ENCODE data around the gene NEXN. TPM values are rescaled to one million over a fixed set of nuclear protein-coding genes. Genes with fewer than 3 reads are reported as not detected.

The NEXN gene
- total and polyA plus RNA-seq, 4 donors: 0.51 to 2.4 (median 1.7) TPM

DNA sequence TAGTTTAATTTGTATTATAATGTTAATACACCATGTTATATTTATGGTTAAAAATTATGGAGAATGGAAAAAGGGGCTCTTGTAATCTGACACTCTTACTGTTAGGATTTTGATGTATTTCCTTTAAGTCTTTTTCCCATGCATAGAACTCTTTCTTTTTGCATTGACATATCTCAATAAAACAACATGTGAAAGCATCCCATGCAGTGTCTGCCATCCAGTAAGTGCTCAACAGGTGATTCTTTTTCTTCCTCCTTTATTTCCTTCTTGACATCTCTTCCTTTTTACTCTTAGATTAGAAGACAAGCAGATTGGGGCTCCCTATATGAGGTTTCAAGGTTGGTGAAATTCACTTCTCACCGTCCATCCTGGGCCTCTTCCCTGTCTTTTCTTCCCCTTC lies 2.8 kb downstream of the NEXN start:
- H3K27ac ChIP-seq (ENCODE audit: low read depth in 1 of 2, low read length in 2 of 2): no peak overlapping the region
- no peaks in the 10 kb centered on the region for H3K27me3 ChIP-seq (ENCODE audit: control insufficient read depth in 4 of 4, insufficient read depth in 4 of 4, low read length in 3 of 4)
- no peaks in the 10 kb centered on the region for H3K9me3 ChIP-seq (ENCODE audit: control insufficient read depth in 4 of 4, low read length in 3 of 4)
- TF ChIP-seq HNF4A (conservative IDR thresholded peaks at IDR 0.05): no peak
- TF ChIP-seq, protein P1, sequence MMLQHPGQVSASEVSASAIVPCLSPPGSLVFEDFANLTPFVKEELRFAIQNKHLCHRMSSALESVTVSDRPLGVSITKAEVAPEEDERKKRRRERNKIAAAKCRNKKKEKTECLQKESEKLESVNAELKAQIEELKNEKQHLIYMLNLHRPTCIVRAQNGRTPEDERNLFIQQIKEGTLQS (IDR thresholded peaks at IDR 0.05): no peak
- no peak for TF ChIP-seq FOXA2 (IDR thresholded peaks at IDR 0.05)
- TF ChIP-seq YY1 (IDR thresholded peaks at IDR 0.05): no peak
- TF ChIP-seq, protein P2, sequence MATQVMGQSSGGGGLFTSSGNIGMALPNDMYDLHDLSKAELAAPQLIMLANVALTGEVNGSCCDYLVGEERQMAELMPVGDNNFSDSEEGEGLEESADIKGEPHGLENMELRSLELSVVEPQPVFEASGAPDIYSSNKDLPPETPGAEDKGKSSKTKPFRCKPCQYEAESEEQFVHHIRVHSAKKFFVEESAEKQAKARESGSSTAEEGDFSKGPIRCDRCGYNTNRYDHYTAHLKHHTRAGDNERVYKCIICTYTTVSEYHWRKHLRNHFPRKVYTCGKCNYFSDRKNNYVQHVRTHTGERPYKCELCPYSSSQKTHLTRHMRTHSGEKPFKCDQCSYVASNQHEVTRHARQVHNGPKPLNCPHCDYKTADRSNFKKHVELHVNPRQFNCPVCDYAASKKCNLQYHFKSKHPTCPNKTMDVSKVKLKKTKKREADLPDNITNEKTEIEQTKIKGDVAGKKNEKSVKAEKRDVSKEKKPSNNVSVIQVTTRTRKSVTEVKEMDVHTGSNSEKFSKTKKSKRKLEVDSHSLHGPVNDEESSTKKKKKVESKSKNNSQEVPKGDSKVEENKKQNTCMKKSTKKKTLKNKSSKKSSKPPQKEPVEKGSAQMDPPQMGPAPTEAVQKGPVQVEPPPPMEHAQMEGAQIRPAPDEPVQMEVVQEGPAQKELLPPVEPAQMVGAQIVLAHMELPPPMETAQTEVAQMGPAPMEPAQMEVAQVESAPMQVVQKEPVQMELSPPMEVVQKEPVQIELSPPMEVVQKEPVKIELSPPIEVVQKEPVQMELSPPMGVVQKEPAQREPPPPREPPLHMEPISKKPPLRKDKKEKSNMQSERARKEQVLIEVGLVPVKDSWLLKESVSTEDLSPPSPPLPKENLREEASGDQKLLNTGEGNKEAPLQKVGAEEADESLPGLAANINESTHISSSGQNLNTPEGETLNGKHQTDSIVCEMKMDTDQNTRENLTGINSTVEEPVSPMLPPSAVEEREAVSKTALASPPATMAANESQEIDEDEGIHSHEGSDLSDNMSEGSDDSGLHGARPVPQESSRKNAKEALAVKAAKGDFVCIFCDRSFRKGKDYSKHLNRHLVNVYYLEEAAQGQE (IDR thresholded peaks at IDR 0.05): no peak
- no peak for TF ChIP-seq SP1 (IDR thresholded peaks at IDR 0.05)
- TF ChIP-seq RAD21 (IDR thresholded peaks at IDR 0.05): no peak
- TF ChIP-seq GABPA (IDR thresholded peaks at IDR 0.05 in 1 of 2, conservative IDR thresholded peaks at IDR 0.05 in 1 of 2): no peak
- no peak for TF ChIP-seq FOXA1 (IDR thresholded peaks at IDR 0.05)
- no peak for TF ChIP-seq HNF4G (IDR thresholded peaks at IDR 0.05)
- no peak for TF ChIP-seq RXRA (IDR thresholded peaks at IDR 0.05)
- TF ChIP-seq EGR1 (IDR thresholded peaks at IDR 0.05; ENCODE audit: low read depth in 2 of 2): no peak
- TF ChIP-seq NR2F2 (IDR thresholded peaks at IDR 0.05): no peak
- TF ChIP-seq, protein P3, sequence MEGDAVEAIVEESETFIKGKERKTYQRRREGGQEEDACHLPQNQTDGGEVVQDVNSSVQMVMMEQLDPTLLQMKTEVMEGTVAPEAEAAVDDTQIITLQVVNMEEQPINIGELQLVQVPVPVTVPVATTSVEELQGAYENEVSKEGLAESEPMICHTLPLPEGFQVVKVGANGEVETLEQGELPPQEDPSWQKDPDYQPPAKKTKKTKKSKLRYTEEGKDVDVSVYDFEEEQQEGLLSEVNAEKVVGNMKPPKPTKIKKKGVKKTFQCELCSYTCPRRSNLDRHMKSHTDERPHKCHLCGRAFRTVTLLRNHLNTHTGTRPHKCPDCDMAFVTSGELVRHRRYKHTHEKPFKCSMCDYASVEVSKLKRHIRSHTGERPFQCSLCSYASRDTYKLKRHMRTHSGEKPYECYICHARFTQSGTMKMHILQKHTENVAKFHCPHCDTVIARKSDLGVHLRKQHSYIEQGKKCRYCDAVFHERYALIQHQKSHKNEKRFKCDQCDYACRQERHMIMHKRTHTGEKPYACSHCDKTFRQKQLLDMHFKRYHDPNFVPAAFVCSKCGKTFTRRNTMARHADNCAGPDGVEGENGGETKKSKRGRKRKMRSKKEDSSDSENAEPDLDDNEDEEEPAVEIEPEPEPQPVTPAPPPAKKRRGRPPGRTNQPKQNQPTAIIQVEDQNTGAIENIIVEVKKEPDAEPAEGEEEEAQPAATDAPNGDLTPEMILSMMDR (IDR thresholded peaks at IDR 0.05; ENCODE audit: low read depth, low read length, missing input control): no peak
- TF ChIP-seq, protein P4, sequence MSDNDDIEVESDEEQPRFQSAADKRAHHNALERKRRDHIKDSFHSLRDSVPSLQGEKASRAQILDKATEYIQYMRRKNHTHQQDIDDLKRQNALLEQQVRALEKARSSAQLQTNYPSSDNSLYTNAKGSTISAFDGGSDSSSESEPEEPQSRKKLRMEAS (IDR thresholded peaks at IDR 0.05): no peak
- no peak for TF ChIP-seq TAF1 (conservative IDR thresholded peaks at IDR 0.05)
- H3K36me3 ChIP-seq (ENCODE audit: control insufficient read depth in 4 of 4, insufficient read depth in 3 of 4, low read depth in 1 of 4, low read length in 3 of 4): no peaks in the 10 kb centered on the region
- 96% methylated on average over 1 of the region's 1 CpG for WGBS
- DNase-seq (ENCODE audit: low spot score): no peak
- no peak overlapping the region for H3K9ac ChIP-seq (ENCODE audit: low read depth in 1 of 2, low read length in 2 of 2)
- no peak overlapping the region for H3K4me3 ChIP-seq (ENCODE audit: low read depth in 1 of 3, low read length in 3 of 3)
- peaks cover 0 to 10% (median 3%) of the 10 kb centered on the region in 4 donors for H3K4me1 ChIP-seq (ENCODE audit: control insufficient read depth in 4 of 4, insufficient read depth in 4 of 4, low read length in 3 of 4)

DNA sequence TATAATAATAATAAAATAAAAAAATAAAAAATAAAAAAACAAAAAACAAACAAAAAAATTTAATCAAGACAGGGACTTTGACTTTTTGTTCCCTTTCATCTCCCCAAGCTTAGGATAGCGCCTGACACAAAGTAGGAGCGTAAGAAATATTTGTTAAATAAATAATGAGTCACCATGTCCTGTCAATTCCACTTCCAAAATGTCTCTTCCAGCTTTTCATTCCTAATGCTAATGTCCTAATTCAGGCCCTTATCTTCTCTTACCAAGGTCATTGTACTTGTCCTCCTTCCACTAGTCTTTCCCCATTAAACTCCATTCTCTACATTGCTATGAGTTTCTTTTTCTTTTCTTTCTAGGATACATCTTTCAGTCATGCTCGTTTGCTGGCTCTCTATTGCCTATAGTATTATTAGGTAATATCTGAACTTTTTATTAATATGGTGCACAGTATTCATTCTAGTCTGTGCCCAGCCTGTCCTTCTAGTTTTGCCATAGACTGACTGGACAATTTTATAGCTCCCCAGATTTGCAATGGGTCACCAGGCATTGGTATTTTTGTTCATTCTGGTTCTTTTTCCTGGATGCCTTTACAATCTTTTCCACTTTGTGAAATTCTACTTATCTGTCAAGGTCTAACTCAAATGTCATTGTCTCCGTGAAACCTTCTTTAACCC lies 11.4 kb downstream of the NEXN start:
- DNase-seq (ENCODE audit: low spot score): no peak
- no peak overlapping the region for H3K9ac ChIP-seq (ENCODE audit: low read depth in 1 of 2, low read length in 2 of 2)
- no peak overlapping the region for H3K27ac ChIP-seq (ENCODE audit: low read depth in 1 of 2, low read length in 2 of 2)
- no peaks in the 10 kb centered on the region for H3K4me1 ChIP-seq (ENCODE audit: control insufficient read depth in 4 of 4, insufficient read depth in 4 of 4, low read length in 3 of 4)
- no peaks in the 10 kb centered on the region for H3K36me3 ChIP-seq (ENCODE audit: control insufficient read depth in 4 of 4, insufficient read depth in 3 of 4, low read depth in 1 of 4, low read length in 3 of 4)
- no peaks in the 10 kb centered on the region for H3K9me3 ChIP-seq (ENCODE audit: control insufficient read depth in 4 of 4, low read length in 3 of 4)
- H3K27me3 ChIP-seq (ENCODE audit: control insufficient read depth in 4 of 4, insufficient read depth in 4 of 4, low read length in 3 of 4): no peaks in the 10 kb centered on the region
- TF ChIP-seq YY1 (IDR thresholded peaks at IDR 0.05) (peak; percentile 22), HNF4A (conservative IDR thresholded peaks at IDR 0.05) (peak in 1 of 2 donors; percentile 27), JUND (IDR thresholded peaks at IDR 0.05) (peak; percentile 69 to 82), EGR1 (IDR thresholded peaks at IDR 0.05; ENCODE audit: low read depth in 2 of 2) (no peak), RXRA (IDR thresholded peaks at IDR 0.05) (peak; percentile 32 to 46), NR2F2 (IDR thresholded peaks at IDR 0.05) (peak; percentile 15)
- TF ChIP-seq, protein P1 (IDR thresholded peaks at IDR 0.05): peak; percentile 18
- TF ChIP-seq, protein P3 (IDR thresholded peaks at IDR 0.05; ENCODE audit: low read depth, low read length, missing input control): no peak
- 67% methylated on average over 4 of the region's 4 CpGs for WGBS
- H3K4me3 ChIP-seq (ENCODE audit: low read depth in 1 of 3, low read length in 3 of 3): no peak overlapping the region

Measured in liver (tissue), 9 donors.